ENCODE data around the gene TSPY2.
"Not testable (repeated sequence)": the region's sequence is repeated elsewhere in the genome, so short reads cannot be mapped to it uniquely, and the experiment has no call there.

Gene TSPY2

GRCh38 chrY:6245923-6246322 lies at the start of gene TSPY2:
TSS of gene TSPY2 (plus strand) at chrY:6246223. CDS start at chrY:6246269, 46 bp downstream.
- not testable (repeated sequence) for DNase-seq

GRCh38 chrY:6209565-6209964 lies 36.5 kb upstream of the TSPY2 start:
- DNase-seq: not testable (repeated sequence)

- DNase-seq: not testable (repeated sequence)
These were observed 29.0 kb upstream of the TSPY2 start for GRCh38 chrY:6217045-6217444.

GRCh38 chrY:6269839-6270238 lies 23.8 kb downstream of the TSPY2 start:
- DNase-seq: not testable (repeated sequence)

Measured in NCI-H510A (cell line).